NB4 (cell line): ENCODE results near the gene USP27X.

Experiments
- POLR2A ChIP-seq: IDR thresholded peaks from 2 replicates; pipeline ENCODE4 v1.6.1; 2011; ENCODE audit warnings: mild to moderate bottlenecking; ENCODE audit not compliant: insufficient read length; ENCODE audit errors: extremely low read depth
- TF ChIP-seq, protein P1 (sequence below): IDR thresholded peaks from 2 replicates; pipeline ENCODE4 v1.6.1; 2011; ENCODE audit warnings: low read depth, low read length
- TF ChIP-seq, protein P2 (sequence below): IDR thresholded peaks from one replicate; pipeline ENCODE4 v1.5.1; 2012; ENCODE audit warnings: low read depth, low read length

DNA sequence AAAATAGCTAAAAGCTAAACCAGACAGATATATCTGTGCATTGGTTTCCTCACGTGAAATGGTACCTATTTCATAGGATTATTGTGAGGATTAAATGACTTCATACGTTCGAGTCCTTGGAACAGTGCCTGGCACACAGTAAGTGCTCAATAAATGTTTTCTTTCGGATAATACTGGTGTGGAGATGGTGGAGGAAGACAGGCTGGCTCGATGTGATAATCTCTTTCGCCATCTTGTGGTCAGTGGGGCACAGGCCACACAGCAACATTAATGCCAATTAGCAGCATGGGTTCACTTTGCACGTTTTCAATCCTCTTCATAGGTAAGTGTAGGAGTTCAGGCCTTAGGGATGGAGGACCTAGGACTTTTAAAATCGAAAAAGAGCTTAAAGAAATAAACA, 40.9 kb upstream of the USP27X start:
- TF ChIP-seq, protein P1, sequence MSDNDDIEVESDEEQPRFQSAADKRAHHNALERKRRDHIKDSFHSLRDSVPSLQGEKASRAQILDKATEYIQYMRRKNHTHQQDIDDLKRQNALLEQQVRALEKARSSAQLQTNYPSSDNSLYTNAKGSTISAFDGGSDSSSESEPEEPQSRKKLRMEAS, result no peak
- TF ChIP-seq, protein P2, sequence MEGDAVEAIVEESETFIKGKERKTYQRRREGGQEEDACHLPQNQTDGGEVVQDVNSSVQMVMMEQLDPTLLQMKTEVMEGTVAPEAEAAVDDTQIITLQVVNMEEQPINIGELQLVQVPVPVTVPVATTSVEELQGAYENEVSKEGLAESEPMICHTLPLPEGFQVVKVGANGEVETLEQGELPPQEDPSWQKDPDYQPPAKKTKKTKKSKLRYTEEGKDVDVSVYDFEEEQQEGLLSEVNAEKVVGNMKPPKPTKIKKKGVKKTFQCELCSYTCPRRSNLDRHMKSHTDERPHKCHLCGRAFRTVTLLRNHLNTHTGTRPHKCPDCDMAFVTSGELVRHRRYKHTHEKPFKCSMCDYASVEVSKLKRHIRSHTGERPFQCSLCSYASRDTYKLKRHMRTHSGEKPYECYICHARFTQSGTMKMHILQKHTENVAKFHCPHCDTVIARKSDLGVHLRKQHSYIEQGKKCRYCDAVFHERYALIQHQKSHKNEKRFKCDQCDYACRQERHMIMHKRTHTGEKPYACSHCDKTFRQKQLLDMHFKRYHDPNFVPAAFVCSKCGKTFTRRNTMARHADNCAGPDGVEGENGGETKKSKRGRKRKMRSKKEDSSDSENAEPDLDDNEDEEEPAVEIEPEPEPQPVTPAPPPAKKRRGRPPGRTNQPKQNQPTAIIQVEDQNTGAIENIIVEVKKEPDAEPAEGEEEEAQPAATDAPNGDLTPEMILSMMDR, result peak; percentile 49
- no peak for TF ChIP-seq POLR2A
